ENCODE data around the gene CUBN. TPM values are rescaled to one million over a fixed set of nuclear protein-coding genes. Genes with fewer than 3 reads are reported as not detected.

Gene CUBN
- total RNA-seq, 1 donor from 2014 or later: 0.89 TPM

- intact Hi-C loops (cut with micrococcal nuclease): no loop called here
Observed at GRCh38 chr10:16934461-16934860, 195.2 kb downstream of the CUBN start.

- intact Hi-C loops (cut with micrococcal nuclease): no loop called here
Observed at GRCh38 chr10:16933783-16934182, 195.8 kb downstream of the CUBN start.

- intact Hi-C loops (cut with micrococcal nuclease): no loop called here
Observed at GRCh38 chr10:16931930-16932329, 197.7 kb downstream of the CUBN start.

- intact Hi-C loops (cut with micrococcal nuclease): no loop called here
Observed at GRCh38 chr10:16930540-16930939, 199.1 kb downstream of the CUBN start.

- intact Hi-C loops (cut with micrococcal nuclease): no loop called here
Observed at GRCh38 chr10:16929069-16929468, 200.5 kb downstream of the CUBN start.

GRCh38 chr10:16927546-16927945, 202.1 kb downstream of the CUBN start:
- intact Hi-C loops (cut with micrococcal nuclease): no loop called here

- intact Hi-C loops (cut with micrococcal nuclease): no loop called here
Observed at GRCh38 chr10:16923726-16924125, 205.9 kb downstream of the CUBN start.

- intact Hi-C loops (cut with micrococcal nuclease): no loop called here
Observed at GRCh38 chr10:16923309-16923708, 206.3 kb downstream of the CUBN start.

- intact Hi-C loops (cut with micrococcal nuclease): no loop called here
Observed at GRCh38 chr10:16919121-16919982, 210.3 kb downstream of the CUBN start.

GRCh38 chr10:16916496-16916895, 213.1 kb downstream of the CUBN start:
- intact Hi-C loops (cut with micrococcal nuclease): no loop called here

- intact Hi-C loops (cut with micrococcal nuclease): no loop called here
Observed at GRCh38 chr10:16915300-16915699, 214.3 kb downstream of the CUBN start.

GRCh38 chr10:16913266-16913665, 216.3 kb downstream of the CUBN start:
- intact Hi-C loops (cut with micrococcal nuclease): no loop called here

GRCh38 chr10:16910793-16911164, 218.8 kb downstream of the CUBN start:
- intact Hi-C loops (cut with micrococcal nuclease): no loop called here

GRCh38 chr10:16909961-16910792, 219.4 kb downstream of the CUBN start:
- intact Hi-C loops (cut with micrococcal nuclease): no loop called here

GRCh38 chr10:16909271-16909767, 220.3 kb downstream of the CUBN start:
- intact Hi-C loops (cut with micrococcal nuclease): no loop called here

GRCh38 chr10:16907687-16908086, 221.9 kb downstream of the CUBN start:
- intact Hi-C loops (cut with micrococcal nuclease): no loop called here

GRCh38 chr10:16905320-16905719, 224.3 kb downstream of the CUBN start:
- intact Hi-C loops (cut with micrococcal nuclease): no loop called here

GRCh38 chr10:16904639-16905061, 225.0 kb downstream of the CUBN start:
- intact Hi-C loops (cut with micrococcal nuclease): loop anchor here (5.0 kb wide), 2 partner anchors 98 to 123 kb away; no protein-coding TSS in a partner anchor

- intact Hi-C loops (cut with micrococcal nuclease): loop anchor here (5.0 kb wide), 2 partner anchors 98 to 123 kb away; no protein-coding TSS in a partner anchor
Observed at GRCh38 chr10:16904049-16904448, 225.6 kb downstream of the CUBN start.

- intact Hi-C loops (cut with micrococcal nuclease): loop anchor here (5.0 kb wide), 2 partner anchors 100 to 125 kb away; no protein-coding TSS in a partner anchor
Observed at GRCh38 chr10:16902606-16903005, 227.0 kb downstream of the CUBN start.

GRCh38 chr10:16901106-16901505, 228.5 kb downstream of the CUBN start:
- intact Hi-C loops (cut with micrococcal nuclease): loop anchor here (5.0 kb wide), 2 partner anchors 101 to 126 kb away; no protein-coding TSS in a partner anchor

- intact Hi-C loops (cut with micrococcal nuclease): no loop called here
Observed at GRCh38 chr10:16896993-16897392, 232.6 kb downstream of the CUBN start.
